ENCODE data around the gene CUX1. TPM values are rescaled to one million over a fixed set of nuclear protein-coding genes. Genes with fewer than 3 reads are reported as not detected.

CUX1 gene
- total RNA-seq, 2 experiments from 2014 or later, result 35.6 to 38.0 TPM

DNA sequence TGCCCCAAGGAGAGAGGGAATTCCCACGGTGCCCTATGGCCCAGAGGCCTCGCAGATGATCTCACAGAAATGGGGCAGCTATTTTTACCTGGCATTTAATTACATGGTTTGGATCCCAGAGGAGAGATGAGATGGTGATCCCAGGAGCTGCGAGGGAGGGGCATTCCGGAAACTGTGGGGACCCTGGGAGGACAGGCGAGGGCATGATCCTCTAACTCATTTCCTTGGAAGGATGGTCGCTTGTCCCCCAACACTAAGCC lies 478.7 kb downstream of the CUX1 start:
- intact Hi-C loops (cut with DNase I, micrococcal nuclease), result no loop called here
- ATAC-seq (ENCODE audit: poor library complexity), result no peak
- POLR2A ChIA-PET, result interaction anchor here (1.0 kb wide), 1 partner anchor 8 kb away, joined by 4 read pairs; the partner anchor contains the start of gene SH2B2
- Mint-ChIP-seq H3K27me3 (peaks cover 30% of the 10 kb centered on the region), H3K4me1 (ENCODE audit: low read depth) (peaks cover 10% of the 10 kb centered on the region), H3K36me3 (ENCODE audit: low read depth) (no peaks in the 10 kb centered on the region), H3K9me3 (no peaks in the 10 kb centered on the region), H3K4me3 (no peak overlapping the region), H3K27ac (no peak overlapping the region)
- DNase-seq, result no peak
- Histone ChIP-seq H3K9me3 (ENCODE audit: control insufficient read depth in 1 of 2, insufficient read depth in 1 of 2, low read length in 2 of 2) (no peaks in the 10 kb centered on the region), H3K4me1 (ENCODE audit: insufficient read depth, low read length) (peaks cover 9% of the 10 kb centered on the region), H3K4me3 (ENCODE audit: low read length) (no peak overlapping the region), H3K36me3 (ENCODE audit: insufficient read depth, low read length) (no peaks in the 10 kb centered on the region), H3K27ac (ENCODE audit: low read depth in 1 of 2, low read length in 2 of 2) (no peak overlapping the region), H3K27me3 (ENCODE audit: control insufficient read depth in 1 of 2, insufficient read depth in 2 of 2, low read length in 2 of 2) (no peaks in the 10 kb centered on the region)
- CTCF ChIA-PET, result no interaction called here
- TF ChIP-seq, protein P1, sequence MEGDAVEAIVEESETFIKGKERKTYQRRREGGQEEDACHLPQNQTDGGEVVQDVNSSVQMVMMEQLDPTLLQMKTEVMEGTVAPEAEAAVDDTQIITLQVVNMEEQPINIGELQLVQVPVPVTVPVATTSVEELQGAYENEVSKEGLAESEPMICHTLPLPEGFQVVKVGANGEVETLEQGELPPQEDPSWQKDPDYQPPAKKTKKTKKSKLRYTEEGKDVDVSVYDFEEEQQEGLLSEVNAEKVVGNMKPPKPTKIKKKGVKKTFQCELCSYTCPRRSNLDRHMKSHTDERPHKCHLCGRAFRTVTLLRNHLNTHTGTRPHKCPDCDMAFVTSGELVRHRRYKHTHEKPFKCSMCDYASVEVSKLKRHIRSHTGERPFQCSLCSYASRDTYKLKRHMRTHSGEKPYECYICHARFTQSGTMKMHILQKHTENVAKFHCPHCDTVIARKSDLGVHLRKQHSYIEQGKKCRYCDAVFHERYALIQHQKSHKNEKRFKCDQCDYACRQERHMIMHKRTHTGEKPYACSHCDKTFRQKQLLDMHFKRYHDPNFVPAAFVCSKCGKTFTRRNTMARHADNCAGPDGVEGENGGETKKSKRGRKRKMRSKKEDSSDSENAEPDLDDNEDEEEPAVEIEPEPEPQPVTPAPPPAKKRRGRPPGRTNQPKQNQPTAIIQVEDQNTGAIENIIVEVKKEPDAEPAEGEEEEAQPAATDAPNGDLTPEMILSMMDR (IDR thresholded peaks at IDR 0.05), result no peak

DNA sequence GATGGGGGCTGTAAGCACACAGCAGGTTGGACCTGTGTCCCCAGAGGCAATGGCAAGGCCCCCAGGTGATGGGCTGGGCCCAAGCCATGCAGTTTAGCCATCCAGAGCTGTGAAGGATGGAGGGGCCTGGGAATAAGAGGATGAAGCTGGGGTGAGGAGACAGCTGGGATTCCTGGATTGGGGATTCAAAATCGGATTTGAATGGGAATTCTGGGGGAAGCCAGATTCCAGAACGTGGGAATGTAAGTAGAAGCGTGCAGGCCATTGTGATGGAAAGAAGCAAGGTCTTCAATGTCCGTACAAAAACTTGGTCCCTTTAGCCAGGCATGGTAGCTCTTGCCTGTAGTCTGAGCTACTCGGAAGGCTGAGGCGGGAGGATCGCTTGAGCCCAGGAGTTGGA lies 479.1 kb downstream of the CUX1 start:
- H3K4me3 Mint-ChIP-seq, result no peak overlapping the region
- no peaks in the 10 kb centered on the region for H3K36me3 ChIP-seq (ENCODE audit: insufficient read depth, low read length)
- no peaks in the 10 kb centered on the region for H3K36me3 Mint-ChIP-seq (ENCODE audit: low read depth)
- ChIA-PET POLR2A (interaction anchor here (1.0 kb wide), 1 partner anchor 9 kb away, joined by 4 read pairs; the partner anchor contains the start of gene SH2B2), CTCF (no interaction called here)
- H3K4me1 Mint-ChIP-seq (ENCODE audit: low read depth), result peaks cover 6% of the 10 kb centered on the region
- no peaks in the 10 kb centered on the region for H3K9me3 ChIP-seq (ENCODE audit: control insufficient read depth in 1 of 2, insufficient read depth in 1 of 2, low read length in 2 of 2)
- H3K4me1 ChIP-seq (ENCODE audit: insufficient read depth, low read length), result peaks cover 5% of the 10 kb centered on the region
- H3K27ac ChIP-seq (ENCODE audit: low read depth in 1 of 2, low read length in 2 of 2), result no peak overlapping the region
- TF ChIP-seq, protein P1 (IDR thresholded peaks at IDR 0.05), result no peak
- intact Hi-C loops (cut with DNase I, micrococcal nuclease), result no loop called here
- H3K27ac Mint-ChIP-seq, result no peak overlapping the region
- no peak for ATAC-seq (ENCODE audit: poor library complexity)
- no peak for DNase-seq
- H3K27me3 ChIP-seq (ENCODE audit: control insufficient read depth in 1 of 2, insufficient read depth in 2 of 2, low read length in 2 of 2), result no peaks in the 10 kb centered on the region
- H3K9me3 Mint-ChIP-seq, result no peaks in the 10 kb centered on the region
- H3K27me3 Mint-ChIP-seq, result peaks cover 28% of the 10 kb centered on the region
- no peak overlapping the region for H3K4me3 ChIP-seq (ENCODE audit: low read length)

DNA sequence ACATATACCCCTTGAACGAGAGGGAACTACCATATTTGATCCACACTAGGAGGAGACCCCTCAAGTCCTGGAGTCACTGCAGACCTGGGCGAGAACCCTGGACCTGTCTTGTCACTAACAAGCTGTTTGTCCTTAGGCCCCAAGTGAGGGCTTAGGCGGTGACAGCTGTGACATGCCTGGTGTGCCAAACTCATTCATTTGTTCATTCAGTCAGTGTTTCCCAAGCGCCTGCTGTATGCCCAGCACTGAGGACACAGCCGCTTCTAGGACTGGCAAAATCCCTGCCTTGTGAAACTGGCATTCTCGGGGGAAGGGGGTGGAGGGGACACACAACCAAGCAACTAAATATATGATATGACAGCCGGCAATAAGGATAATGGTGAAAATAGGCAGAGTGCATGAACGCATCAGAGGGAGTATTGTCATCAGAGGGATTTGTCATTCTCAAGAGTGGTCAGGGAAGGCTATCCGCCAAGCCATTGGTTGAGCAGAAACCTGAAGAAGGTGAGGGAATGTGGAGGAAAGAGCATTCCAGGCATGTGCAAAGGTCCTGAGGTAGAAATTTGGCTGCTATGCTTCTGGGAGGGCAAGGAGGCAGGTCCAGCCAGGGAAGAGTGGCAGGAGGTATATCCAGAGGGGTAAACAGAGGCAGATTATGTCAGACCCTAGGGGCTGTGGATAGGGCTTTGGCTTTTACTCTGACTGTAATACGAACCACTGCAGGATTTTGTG lies 480.2 kb downstream of the CUX1 start:
- POLR2A ChIA-PET, result no interaction called here
- CTCF ChIA-PET, result no interaction called here
- H3K27ac ChIP-seq (ENCODE audit: low read depth in 1 of 2, low read length in 2 of 2), result no peak overlapping the region
- no peaks in the 10 kb centered on the region for H3K36me3 ChIP-seq (ENCODE audit: insufficient read depth, low read length)
- intact Hi-C loops (cut with DNase I, micrococcal nuclease), result no loop called here
- H3K27me3 ChIP-seq (ENCODE audit: control insufficient read depth in 1 of 2, insufficient read depth in 2 of 2, low read length in 2 of 2), result no peaks in the 10 kb centered on the region
- Mint-ChIP-seq H3K27ac (no peak overlapping the region), H3K36me3 (ENCODE audit: low read depth) (no peaks in the 10 kb centered on the region), H3K4me3 (no peak overlapping the region), H3K27me3 (peaks cover 25% of the 10 kb centered on the region), H3K9me3 (no peaks in the 10 kb centered on the region), H3K4me1 (ENCODE audit: low read depth) (no peaks in the 10 kb centered on the region)
- TF ChIP-seq, protein P1 (IDR thresholded peaks at IDR 0.05), result no peak
- H3K4me1 ChIP-seq (ENCODE audit: insufficient read depth, low read length), result no peaks in the 10 kb centered on the region
- DNase-seq, result no peak
- ATAC-seq (ENCODE audit: poor library complexity), result no peak
- no peak overlapping the region for H3K4me3 ChIP-seq (ENCODE audit: low read length)
- H3K9me3 ChIP-seq (ENCODE audit: control insufficient read depth in 1 of 2, insufficient read depth in 1 of 2, low read length in 2 of 2), result no peaks in the 10 kb centered on the region
